OCI-LY7 (cell line): Measurements from ENCODE around the gene WWTR1. TPM values are rescaled to one million over a fixed set of nuclear protein-coding genes. Genes with fewer than 3 reads are reported as not detected.

Source experiments
- BruUV-seq: library from RNA; stranded (reverse); fragments of 400-500 nt; replicated peaks from 2 replicates; lab custom pipeline; 2021; lab: Mats Ljungman, UMichigan
- CTCF ChIA-PET: fragments of 300-600 bp; sonication (Branson Sonifier 250); formaldehyde crosslinking; loops from one replicate; lab custom pipeline; 2022; ENCODE audit warnings: antibody characterized with exemption; ENCODE audit not compliant: unreplicated experiment; lab: Charles Lee
- POLR2A ChIA-PET: fragments of 300-600 bp; sonication (Branson Sonifier 250); formaldehyde crosslinking; loops from one replicate; lab custom pipeline; 2022; ENCODE audit warnings: antibody characterized with exemption; lab: Charles Lee
- DNase-seq: peaks from one replicate; pipeline ENCODE4 v3.0.0-alpha.2; 2015; ENCODE audit warnings: low spot score
- H2AFZ ChIP-seq: fragments of 200-600 bp; sonication (generic), shearing (Covaris generic); 2 replicates; pipeline ENCODE4 v1.6.1; 2014; ENCODE audit warnings: mild to moderate bottlenecking, antibody characterized with exemption, low read length, moderate library complexity
- H3K27ac ChIP-seq: fragments of 200-600 bp; sonication (generic); 2 replicates; pipeline ENCODE4 v1.5.1; 2014; ENCODE audit warnings: mixed run types, low read depth, mild to moderate bottlenecking, moderate library complexity, low read length, inconsistent platforms; ENCODE audit not compliant: poor library complexity, severe bottlenecking
- H3K36me3 ChIP-seq: fragments of 200-600 bp; sonication (generic); 2 replicates; pipeline ENCODE4 v1.6.1; 2014; ENCODE audit warnings: mild to moderate bottlenecking, antibody characterized with exemption, low read length, moderate library complexity, mixed read lengths; ENCODE audit not compliant: insufficient read depth
- H3K4me1 ChIP-seq: fragments of 200-600 bp; sonication (generic); 2 replicates; pipeline ENCODE4 v1.5.1; 2014; ENCODE audit warnings: mild to moderate bottlenecking, low read length; ENCODE audit not compliant: insufficient read depth, poor library complexity, severe bottlenecking
- H3K4me2 ChIP-seq: fragments of 200-600 bp; sonication (generic); 2 replicates; pipeline ENCODE4 v1.6.1; 2014; ENCODE audit warnings: mild to moderate bottlenecking, low read length
- H3K4me3 ChIP-seq: fragments of 200-600 bp; sonication (generic); 2 replicates; pipeline ENCODE4 v1.5.1; 2014; ENCODE audit warnings: mild to moderate bottlenecking, low read depth, low read length; ENCODE audit not compliant: poor library complexity, severe bottlenecking
- H3K79me2 ChIP-seq: fragments of 200-600 bp; sonication (generic); 2 replicates; pipeline ENCODE4 v1.6.1; 2016; ENCODE audit warnings: low read depth, mild to moderate bottlenecking, low read length, moderate library complexity, mixed read lengths; ENCODE audit not compliant: insufficient read depth
- H3K9me2 ChIP-seq: fragments of 200-600 bp; sonication (generic); 2 replicates; pipeline ENCODE4 v1.6.1; 2016; ENCODE audit warnings: mild to moderate bottlenecking, low read length, mixed read lengths; ENCODE audit not compliant: insufficient read depth
- H3K9me3 ChIP-seq: fragments of 200-600 bp; sonication (generic); 2 replicates; pipeline ENCODE4 v1.6.1; 2014; ENCODE audit warnings: mild to moderate bottlenecking, mixed run types, low read length, mixed read lengths
- H4K20me1 ChIP-seq: fragments of 200-600 bp; sonication (generic); 2 replicates; pipeline ENCODE4 v1.6.1; 2014; ENCODE audit warnings: mild to moderate bottlenecking, antibody characterized with exemption, low read length, moderate library complexity, mixed read lengths; ENCODE audit not compliant: insufficient read depth
- CTCF ChIP-seq: fragments of 200-600 bp; sonication (generic); conservative IDR thresholded peaks from 2 replicates; pipeline ENCODE4 v1.5.1; 2014; ENCODE audit warnings: mild to moderate bottlenecking, antibody characterized with exemption, low read length, moderate library complexity, mixed read lengths
- EZH2phosphoT487 ChIP-seq: fragments of 200-600 bp; sonication (generic); IDR thresholded peaks from 2 replicates; pipeline ENCODE4 v1.6.1; 2018; ENCODE audit warnings: low read depth, borderline replicate concordance, mild to moderate bottlenecking, mixed run types, antibody characterized with exemption, low read length, moderate library complexity, mixed read lengths
- intact Hi-C: fragments of 100-400 bp; cut with micrococcal nuclease; formaldehyde crosslinking; loops from one replicate; pipeline ENCODE4 v1.10.0; 2022; ENCODE audit not compliant: unreplicated experiment
- total RNA-seq, 2 experiments: library from RNA; depleted of rRNA in 1 of 2; stranded (reverse); fragments of >200 nt in 1 of 2; shearing (Covaris generic) in 1 of 2; gene quantifications; 2 replicates each; pipeline ENCODE4 v1.2.3, GENCODE V29; 2014 to 2022

WWTR1 gene
- total RNA-seq, 2 experiments from 2014 or later: 0.15 TPM; not detected in 1

- Histone ChIP-seq H3K9me3 (no peaks in the 10 kb centered on the region), H3K27ac (no peak overlapping the region), H4K20me1 (no peaks in the 10 kb centered on the region), H3K36me3 (no peaks in the 10 kb centered on the region), H3K4me2 (no peak overlapping the region), H3K4me3 (no peak overlapping the region), H3K4me1 (no peaks in the 10 kb centered on the region), H2AFZ (no peak overlapping the region), H3K9me2 (no peaks in the 10 kb centered on the region), H3K79me2 (no peaks in the 10 kb centered on the region)
- TF ChIP-seq CTCF (no peak), EZH2phosphoT487 (no peak)
- intact Hi-C loops: no loop called here
- POLR2A ChIA-PET: no interaction called here
- no TSS peak for BruUV-seq
- CTCF ChIA-PET: no interaction called here
- DNase-seq: no peak
These were observed 27.0 kb downstream of the WWTR1 start for GRCh38 chr3:149630806-149631205.

- Histone ChIP-seq H3K79me2 (no peaks in the 10 kb centered on the region), H3K36me3 (no peaks in the 10 kb centered on the region), H3K9me2 (no peaks in the 10 kb centered on the region), H4K20me1 (no peaks in the 10 kb centered on the region), H3K4me3 (no peak overlapping the region), H3K9me3 (no peaks in the 10 kb centered on the region), H3K4me2 (no peak overlapping the region), H3K27ac (no peak overlapping the region), H3K4me1 (no peaks in the 10 kb centered on the region), H2AFZ (no peak overlapping the region)
- BruUV-seq: no TSS peak
- POLR2A ChIA-PET: interaction anchor here (0.7 to 1.2 kb wide), 3 partner anchors 10 to 32 kb away, joined by 3 to 5 read pairs (median 3); no protein-coding TSS in a partner anchor
- intact Hi-C loops: no loop called here
- TF ChIP-seq EZH2phosphoT487 (no peak), CTCF (no peak)
- DNase-seq: no peak
- CTCF ChIA-PET: no interaction called here
These were observed 28.7 kb downstream of the WWTR1 start for GRCh38 chr3:149628957-149629670.

DNA sequence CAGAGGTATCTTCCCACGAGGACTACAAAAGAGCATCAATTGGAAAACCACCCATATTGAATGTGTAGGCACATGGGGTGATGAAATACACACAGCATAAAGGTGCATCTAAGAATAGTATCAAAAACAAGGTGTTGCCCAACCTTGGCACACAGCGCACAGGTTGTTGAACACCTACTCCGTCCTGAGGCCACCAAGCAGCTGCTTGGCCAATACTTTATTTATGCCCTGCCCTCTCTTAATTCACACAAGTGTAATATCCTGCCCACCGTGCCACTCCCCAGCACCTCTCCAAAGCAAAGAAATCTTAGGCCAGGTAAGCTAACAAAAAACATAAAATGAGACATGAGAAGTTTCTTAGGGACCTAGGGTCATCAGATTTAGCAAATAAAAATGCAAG, 31.2 kb downstream of the WWTR1 start:
- intact Hi-C loops: no loop called here
- Histone ChIP-seq H2AFZ (no peak overlapping the region), H3K79me2 (no peaks in the 10 kb centered on the region), H3K4me2 (no peak overlapping the region), H3K9me2 (no peaks in the 10 kb centered on the region), H4K20me1 (no peaks in the 10 kb centered on the region), H3K36me3 (no peaks in the 10 kb centered on the region), H3K4me1 (no peaks in the 10 kb centered on the region), H3K4me3 (no peak overlapping the region), H3K9me3 (no peaks in the 10 kb centered on the region), H3K27ac (no peak overlapping the region)
- TF ChIP-seq CTCF (no peak), EZH2phosphoT487 (no peak)
- no peak for DNase-seq
- ChIA-PET POLR2A (interaction anchor here (0.6 kb wide), 1 partner anchor 159 kb away, joined by 3 read pairs; no protein-coding TSS in a partner anchor), CTCF (no interaction called here)
- no TSS peak for BruUV-seq
